Ramos (cell line): ENCODE results near the gene DUSP8.

Source experiments
- in situ Hi-C: fragments of 300-500 bp; cut with MboI; formaldehyde crosslinking; loops from one replicate; pipeline ENCODE4 v1.14.3; 2022; ENCODE audit warnings: low sequenced_read_pairs; ENCODE audit not compliant: unreplicated experiment

Gene DUSP8

GRCh38 chr11:1567052-1567720 is 4.9 kb downstream of the DUSP8 start:
- in situ Hi-C loops = loop anchor here (10.0 kb wide), 1 partner anchor 58 kb away; the partner anchor contains the start of genes KRTAP5-4 and KRTAP5-5

- in situ Hi-C loops = loop anchor here (10.0 kb wide), 1 partner anchor 58 kb away; the partner anchor contains the start of genes KRTAP5-4 and KRTAP5-5
Measured at GRCh38 chr11:1566381-1567051, 5.6 kb downstream of the DUSP8 start.

DNA sequence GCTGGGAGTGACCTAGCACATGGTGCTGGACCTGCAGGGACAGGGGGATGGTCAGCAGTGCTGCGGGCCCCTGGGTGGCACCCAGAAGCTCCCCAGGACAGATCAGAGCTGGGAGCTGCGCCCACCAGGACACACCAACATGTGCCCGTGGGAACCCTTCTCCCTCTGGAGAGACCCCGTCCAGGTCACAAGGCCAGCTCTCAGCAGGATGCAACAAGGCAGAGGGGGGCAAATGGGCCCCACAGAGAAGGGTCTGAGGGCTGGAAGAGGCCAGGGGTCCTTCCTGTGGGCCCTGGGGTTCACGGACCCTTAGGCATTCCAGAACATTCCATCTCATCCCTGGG is 6.2 kb downstream of the DUSP8 start:
- in situ Hi-C loops = loop anchor here (10.0 kb wide), 1 partner anchor 59 kb away; the partner anchor contains the start of genes KRTAP5-4 and KRTAP5-5

DNA sequence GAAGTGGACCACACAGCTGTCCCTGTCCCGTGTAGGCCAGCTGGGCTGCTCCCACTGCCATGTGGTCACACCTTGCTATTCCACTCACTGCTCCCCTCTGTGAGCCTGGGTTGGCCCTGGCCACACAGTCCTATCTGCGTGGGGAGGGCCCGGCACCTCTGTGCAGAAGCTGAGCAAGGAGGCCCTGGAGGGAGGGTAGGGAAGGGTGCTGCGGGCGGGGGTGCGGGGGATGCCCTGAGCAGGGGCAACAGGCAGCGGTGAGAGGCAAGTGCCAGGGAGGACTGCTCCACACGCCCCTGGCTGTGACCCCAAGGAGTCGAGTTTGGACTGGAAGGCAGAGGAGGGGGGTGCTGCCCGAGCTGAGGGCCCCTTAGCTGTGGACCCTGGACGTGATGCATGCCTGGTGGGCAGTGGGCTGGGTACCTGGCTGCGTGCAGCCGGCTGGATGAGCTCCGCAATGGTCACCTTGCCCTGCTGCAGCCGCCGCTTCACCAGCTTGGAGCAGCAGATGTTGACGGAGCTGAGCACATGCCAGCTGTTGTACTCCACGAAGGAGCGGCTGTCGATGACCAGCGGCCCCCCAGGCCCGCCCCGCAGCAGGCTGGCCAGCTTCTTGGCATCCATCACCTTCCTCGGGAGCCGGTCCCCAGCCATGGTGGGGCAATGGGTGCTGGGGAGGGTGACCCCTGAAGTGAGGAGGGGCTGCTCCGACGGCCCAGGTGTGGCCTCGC is 6.7 kb downstream of the DUSP8 start:
- in situ Hi-C loops = loop anchor here (10.0 kb wide), 1 partner anchor 59 kb away; the partner anchor contains the start of genes KRTAP5-4 and KRTAP5-5

DNA sequence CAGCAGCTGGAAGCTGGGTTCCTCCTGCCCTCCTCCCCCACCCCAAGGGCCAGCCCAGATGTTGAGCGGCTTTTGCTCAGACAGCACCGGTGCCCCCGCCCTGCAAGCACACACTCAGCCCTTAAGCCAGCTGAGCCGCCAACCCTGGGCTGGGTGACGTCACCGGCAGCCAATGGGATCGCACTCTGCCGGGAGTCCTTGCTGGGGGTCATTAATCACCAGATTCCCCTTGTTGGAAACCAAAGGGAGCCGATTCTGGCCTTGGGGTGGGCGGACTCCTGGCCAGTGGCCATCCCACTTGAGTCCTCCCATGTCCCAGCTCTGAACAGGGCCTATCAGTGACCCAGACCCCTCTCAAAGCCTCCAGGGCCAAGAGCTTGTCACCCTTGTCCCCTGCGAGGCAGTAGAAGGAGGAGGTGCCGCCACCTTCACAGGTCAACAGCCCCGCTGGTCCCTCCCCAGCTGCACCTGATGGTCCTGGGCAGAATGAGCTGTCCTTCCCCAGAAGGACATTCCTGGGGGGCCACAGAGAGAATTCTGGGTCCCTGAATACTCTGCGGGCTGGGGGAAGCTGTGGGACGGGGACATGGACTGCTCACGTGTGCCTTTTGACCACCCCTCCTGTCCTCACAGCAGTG is 7.4 kb downstream of the DUSP8 start:
- in situ Hi-C loops = loop anchor here (10.0 kb wide), 1 partner anchor 60 kb away; the partner anchor contains the start of genes KRTAP5-4 and KRTAP5-5

DNA sequence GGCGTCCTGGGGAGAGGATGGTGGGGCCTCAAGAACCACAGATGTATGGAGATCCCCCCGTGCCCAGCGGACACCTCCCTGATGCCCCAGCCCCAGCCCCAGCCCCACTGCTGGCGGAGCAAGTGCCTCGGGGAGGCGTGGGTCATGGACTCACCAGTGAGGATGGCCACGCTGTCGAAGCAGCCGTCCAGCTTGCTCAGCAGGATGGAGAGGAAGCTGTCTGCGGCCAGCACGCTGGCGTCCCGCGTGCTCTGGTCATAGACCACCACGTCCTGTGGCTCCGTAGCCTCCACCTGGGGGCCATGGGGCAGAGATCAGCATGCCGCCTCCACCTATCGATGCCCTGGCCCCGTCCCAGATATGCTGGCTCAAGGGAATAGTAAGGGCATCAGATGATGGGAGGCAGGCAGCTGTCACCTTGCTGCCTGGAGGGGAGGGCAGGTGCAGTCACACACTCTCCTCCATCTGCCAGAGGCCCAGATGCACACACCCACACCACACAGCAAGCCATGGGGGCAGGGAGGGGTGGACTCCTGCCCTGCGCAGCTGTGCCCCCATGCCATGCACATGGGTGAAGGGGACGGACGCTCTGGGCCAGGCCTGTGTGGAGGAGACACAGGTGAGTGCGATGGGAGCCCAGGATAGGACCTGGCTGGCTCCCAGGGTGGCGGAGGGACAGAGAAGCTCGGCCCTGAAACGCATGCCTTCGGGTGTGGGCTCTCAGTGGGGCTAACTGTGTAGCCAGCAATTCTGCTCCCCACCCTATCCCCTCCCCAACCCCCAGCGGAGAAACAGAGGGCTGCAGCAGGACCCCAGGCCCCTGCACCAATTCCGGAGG is 8.2 kb downstream of the DUSP8 start:
- in situ Hi-C loops = loop anchor here (10.0 kb wide), 1 partner anchor 61 kb away; the partner anchor contains the start of genes KRTAP5-4 and KRTAP5-5

DNA sequence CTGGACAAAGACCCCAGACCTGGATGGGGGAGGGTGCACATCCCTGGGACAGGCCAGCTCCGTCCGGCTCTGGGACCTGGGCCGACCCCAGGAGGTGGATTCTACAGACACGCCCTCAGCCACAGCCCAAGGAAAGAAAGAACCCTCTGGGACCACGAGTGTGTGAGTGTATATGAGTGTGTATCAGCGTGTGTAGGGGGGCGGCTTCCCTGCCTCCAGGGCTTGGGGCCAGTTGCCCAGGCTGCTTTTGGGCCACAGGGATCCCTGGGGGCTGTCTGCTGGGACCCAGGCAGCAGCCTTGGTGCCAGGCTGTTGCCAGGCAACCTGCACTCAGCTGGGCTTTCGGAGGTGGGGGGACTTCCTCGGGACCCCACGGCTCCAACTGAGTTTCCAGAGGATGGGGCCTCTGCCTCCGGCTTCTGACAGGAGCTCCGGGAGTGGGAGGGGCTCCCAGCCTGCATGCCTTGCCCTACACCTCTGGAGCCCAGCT is 8.9 kb downstream of the DUSP8 start:
- in situ Hi-C loops = loop anchor here (10.0 kb wide), 1 partner anchor 62 kb away; the partner anchor contains the start of genes KRTAP5-4 and KRTAP5-5

- in situ Hi-C loops = loop anchor here (10.0 kb wide), 1 partner anchor 62 kb away; the partner anchor contains the start of genes KRTAP5-4 and KRTAP5-5
Measured at GRCh38 chr11:1562469-1563148, 9.5 kb downstream of the DUSP8 start.

- in situ Hi-C loops = loop anchor here (10.0 kb wide), 1 partner anchor 63 kb away; the partner anchor contains the start of genes KRTAP5-4 and KRTAP5-5
Measured at GRCh38 chr11:1561955-1562354, 10.1 kb downstream of the DUSP8 start.

DNA sequence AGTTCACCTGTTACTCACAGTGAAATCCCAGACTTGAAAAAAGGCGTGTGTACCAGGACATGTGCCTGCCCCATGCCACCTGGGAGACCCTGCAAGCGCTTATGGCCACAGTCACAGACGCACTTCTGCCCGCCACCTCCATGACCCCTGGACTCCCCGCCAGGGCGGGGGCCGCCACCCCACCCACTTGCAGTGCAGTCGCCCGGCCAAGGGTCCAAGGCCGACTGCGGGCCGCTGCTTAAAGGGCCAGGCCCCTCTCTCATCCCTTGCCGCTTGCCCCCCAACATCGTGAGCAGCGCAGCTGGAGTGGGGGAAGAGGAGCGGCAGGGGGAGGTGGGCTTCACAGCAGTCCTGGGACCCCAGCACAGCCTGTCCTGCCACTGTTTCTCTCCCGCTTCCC is 10.8 kb downstream of the DUSP8 start:
- in situ Hi-C loops = loop anchor here (10.0 kb wide), 1 partner anchor 64 kb away; the partner anchor contains the start of genes KRTAP5-4 and KRTAP5-5

GRCh38 chr11:1560649-1561251 is 11.3 kb downstream of the DUSP8 start:
- in situ Hi-C loops = loop anchor here (10.0 kb wide), 1 partner anchor 64 kb away; the partner anchor contains the start of genes KRTAP5-4 and KRTAP5-5

DNA sequence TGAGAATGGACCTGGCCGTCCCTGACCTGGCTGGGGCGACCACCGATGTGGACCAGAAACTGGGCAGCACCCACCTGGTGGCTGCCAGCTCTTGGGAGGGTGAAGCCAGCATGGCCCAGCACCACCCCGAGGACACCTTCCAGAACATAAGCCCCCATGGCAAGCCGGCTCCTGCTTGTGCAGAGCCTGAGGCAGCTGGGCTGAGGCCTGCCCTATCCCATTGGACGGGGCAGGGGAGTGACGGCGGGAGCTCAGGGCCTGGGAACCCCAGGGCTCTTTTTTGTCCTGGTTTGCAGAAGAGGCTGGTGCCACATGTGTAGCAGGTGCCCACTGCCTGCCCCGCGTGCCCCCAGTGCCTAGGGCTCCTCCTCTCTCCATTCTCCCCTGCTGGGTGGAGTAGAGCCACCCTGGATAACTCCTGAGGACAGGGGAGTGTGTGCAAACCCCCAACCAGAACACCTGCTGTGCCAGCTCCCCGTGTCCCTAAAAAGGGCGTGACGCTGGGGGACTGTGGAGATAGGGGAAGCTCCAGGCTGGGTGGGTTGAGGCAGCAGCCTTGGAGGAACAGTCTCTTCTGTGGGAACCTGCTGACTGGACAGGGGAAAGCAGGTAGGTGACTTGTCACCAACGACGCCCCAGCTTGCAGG is 11.9 kb downstream of the DUSP8 start:
- in situ Hi-C loops = loop anchor here (10.0 kb wide), 1 partner anchor 65 kb away; the partner anchor contains the start of genes KRTAP5-4 and KRTAP5-5

- in situ Hi-C loops = no loop called here
Measured at GRCh38 chr11:1559111-1559951, 12.7 kb downstream of the DUSP8 start.

DNA sequence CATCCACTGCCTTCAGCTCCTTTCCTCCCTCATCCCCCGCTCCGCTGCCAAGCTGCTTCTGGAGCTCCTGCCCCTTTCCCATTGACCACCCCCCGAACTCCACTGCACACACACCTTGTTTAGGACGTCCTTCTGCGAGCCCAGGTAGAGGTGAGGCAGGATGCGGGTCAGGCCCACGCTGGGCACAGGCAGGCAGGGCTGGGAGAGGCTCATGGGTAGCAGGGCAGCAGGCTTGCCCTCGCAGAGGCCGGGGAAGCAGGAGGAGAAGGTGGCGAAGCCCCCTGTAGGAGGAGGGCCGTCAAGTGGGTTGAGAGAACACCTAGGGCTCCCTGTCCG is 13.3 kb downstream of the DUSP8 start:
- in situ Hi-C loops = no loop called here

GRCh38 chr11:1557904-1558774 is 13.9 kb downstream of the DUSP8 start:
- in situ Hi-C loops = no loop called here
